ENCODE data around the gene RMDN2. TPM values are rescaled to one million over a fixed set of nuclear protein-coding genes. Genes with fewer than 3 reads are reported as not detected.

Gene RMDN2
- total RNA-seq, 2 donors from 2014 or later, result 3.7 to 7.4 TPM

DNA sequence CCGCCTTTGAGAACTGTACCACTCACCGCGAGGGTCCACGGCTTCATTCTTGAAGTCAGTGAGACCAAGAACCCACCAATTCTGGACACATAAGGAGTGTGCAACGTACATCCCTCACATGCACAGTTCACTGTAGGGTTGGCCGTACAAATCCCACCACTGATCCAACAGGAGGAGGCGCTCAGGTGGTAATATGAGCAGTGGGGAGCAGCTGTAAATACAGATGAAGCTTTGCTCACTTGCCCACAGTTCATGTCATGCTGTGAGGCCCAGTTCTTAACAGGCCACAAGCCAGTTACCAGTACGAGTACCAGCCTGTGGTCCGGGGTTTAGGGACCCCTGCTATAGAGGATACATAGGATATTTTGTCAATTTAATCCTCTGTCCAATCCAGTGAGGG lies 96.5 kb downstream of the RMDN2 start:
- no peak overlapping the region for H3K27ac ChIP-seq
- no peaks in the 10 kb centered on the region for H3K36me3 ChIP-seq
- H3K4me3 ChIP-seq, result no peak overlapping the region
- no peaks in the 10 kb centered on the region for H3K4me1 ChIP-seq (ENCODE audit: control insufficient read depth in 1 of 2, low read depth in 2 of 2)
- ATAC-seq (ENCODE audit: insufficient number of reproducible peaks, low FRiP score, low read depth) (no peak), DNase-seq (ENCODE audit: low spot score) (no peak)
- no peaks in the 10 kb centered on the region for H3K27me3 ChIP-seq (replicated peaks; ENCODE audit: insufficient read depth)
- TF ChIP-seq, protein P1, sequence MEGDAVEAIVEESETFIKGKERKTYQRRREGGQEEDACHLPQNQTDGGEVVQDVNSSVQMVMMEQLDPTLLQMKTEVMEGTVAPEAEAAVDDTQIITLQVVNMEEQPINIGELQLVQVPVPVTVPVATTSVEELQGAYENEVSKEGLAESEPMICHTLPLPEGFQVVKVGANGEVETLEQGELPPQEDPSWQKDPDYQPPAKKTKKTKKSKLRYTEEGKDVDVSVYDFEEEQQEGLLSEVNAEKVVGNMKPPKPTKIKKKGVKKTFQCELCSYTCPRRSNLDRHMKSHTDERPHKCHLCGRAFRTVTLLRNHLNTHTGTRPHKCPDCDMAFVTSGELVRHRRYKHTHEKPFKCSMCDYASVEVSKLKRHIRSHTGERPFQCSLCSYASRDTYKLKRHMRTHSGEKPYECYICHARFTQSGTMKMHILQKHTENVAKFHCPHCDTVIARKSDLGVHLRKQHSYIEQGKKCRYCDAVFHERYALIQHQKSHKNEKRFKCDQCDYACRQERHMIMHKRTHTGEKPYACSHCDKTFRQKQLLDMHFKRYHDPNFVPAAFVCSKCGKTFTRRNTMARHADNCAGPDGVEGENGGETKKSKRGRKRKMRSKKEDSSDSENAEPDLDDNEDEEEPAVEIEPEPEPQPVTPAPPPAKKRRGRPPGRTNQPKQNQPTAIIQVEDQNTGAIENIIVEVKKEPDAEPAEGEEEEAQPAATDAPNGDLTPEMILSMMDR (IDR thresholded peaks at IDR 0.05), result no peak
- no peaks in the 10 kb centered on the region for H3K9me3 ChIP-seq

DNA sequence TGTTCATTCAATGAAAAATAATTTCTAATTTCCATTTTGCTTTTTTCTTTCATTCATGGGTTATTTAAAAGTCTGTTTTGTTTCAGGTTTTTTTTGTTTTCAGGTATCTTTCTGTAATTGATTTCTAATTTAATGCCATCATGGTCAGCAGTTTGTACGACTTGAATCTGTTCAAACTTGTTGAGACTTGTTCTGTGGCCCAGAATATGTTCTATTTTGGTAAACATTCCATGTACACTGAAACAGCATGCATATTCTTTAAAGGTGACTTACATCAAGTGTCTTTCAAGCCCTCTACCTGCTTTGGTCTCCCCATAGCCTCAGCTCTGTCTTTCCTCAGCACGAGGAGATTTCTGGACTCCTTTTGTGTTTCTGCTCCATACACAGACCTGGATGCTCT lies 101.8 kb downstream of the RMDN2 start:
- TF ChIP-seq, protein P1 (IDR thresholded peaks at IDR 0.05), result no peak
- no peak overlapping the region for H3K27ac ChIP-seq
- DNase-seq (ENCODE audit: low spot score) (no peak), ATAC-seq (ENCODE audit: insufficient number of reproducible peaks, low FRiP score, low read depth) (no peak)
- no peaks in the 10 kb centered on the region for H3K36me3 ChIP-seq
- no peaks in the 10 kb centered on the region for H3K27me3 ChIP-seq (replicated peaks; ENCODE audit: insufficient read depth)
- H3K4me3 ChIP-seq, result no peak overlapping the region
- H3K9me3 ChIP-seq, result no peaks in the 10 kb centered on the region
- H3K4me1 ChIP-seq (ENCODE audit: control insufficient read depth in 1 of 2, low read depth in 2 of 2), result no peaks in the 10 kb centered on the region

DNA sequence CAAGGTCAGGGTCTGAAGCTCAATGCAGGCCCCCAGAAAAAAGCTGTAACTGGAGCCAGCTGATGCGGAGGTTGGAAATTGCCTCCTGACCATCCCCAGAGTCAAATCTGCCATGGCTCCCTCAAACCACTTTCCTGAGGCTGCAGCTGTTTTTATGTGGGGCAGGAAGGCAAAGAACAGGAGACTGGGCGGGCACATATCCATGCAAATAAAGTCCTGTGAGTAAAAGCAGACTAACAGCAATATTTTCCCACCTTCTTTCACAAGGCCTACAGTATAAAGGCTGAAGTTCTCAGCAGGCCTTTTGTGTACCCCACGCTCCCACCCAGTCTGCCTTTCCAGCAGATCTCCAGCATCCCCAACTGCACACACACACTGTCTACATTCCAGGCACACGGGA lies 103.7 kb downstream of the RMDN2 start:
- Histone ChIP-seq H3K36me3 (no peaks in the 10 kb centered on the region), H3K9me3 (no peaks in the 10 kb centered on the region), H3K27me3 (replicated peaks; ENCODE audit: insufficient read depth) (no peaks in the 10 kb centered on the region), H3K4me1 (ENCODE audit: control insufficient read depth in 1 of 2, low read depth in 2 of 2) (no peaks in the 10 kb centered on the region), H3K4me3 (no peak overlapping the region), H3K27ac (no peak overlapping the region)
- ATAC-seq (ENCODE audit: insufficient number of reproducible peaks, low FRiP score, low read depth) (no peak), DNase-seq (ENCODE audit: low spot score) (no peak)
- TF ChIP-seq, protein P1 (IDR thresholded peaks at IDR 0.05), result no peak

DNA sequence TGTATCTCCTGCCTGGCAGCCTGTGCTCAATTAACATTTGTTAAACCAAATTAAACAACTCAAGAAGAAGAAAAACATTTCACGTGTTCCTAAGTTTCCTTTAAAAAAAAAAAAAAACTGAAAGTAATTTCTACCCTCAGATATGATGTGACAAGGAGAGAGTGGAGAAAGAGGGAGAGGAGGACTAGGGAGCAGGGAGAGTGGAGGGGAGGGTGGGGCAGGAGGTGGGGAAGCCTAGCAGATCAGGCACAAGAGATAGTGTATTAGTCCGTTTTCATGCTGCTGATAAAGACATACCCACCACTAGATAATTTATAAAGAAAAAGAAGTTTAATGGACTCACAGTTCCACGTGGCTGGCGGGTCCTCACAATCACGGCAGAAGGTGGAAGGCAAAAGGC lies 104.4 kb downstream of the RMDN2 start:
- DNase-seq (ENCODE audit: low spot score), result no peak
- Histone ChIP-seq H3K27ac (no peak overlapping the region), H3K9me3 (no peaks in the 10 kb centered on the region), H3K36me3 (no peaks in the 10 kb centered on the region), H3K4me3 (no peak overlapping the region), H3K4me1 (ENCODE audit: control insufficient read depth in 1 of 2, low read depth in 2 of 2) (no peaks in the 10 kb centered on the region), H3K27me3 (replicated peaks; ENCODE audit: insufficient read depth) (no peaks in the 10 kb centered on the region)
- ATAC-seq (ENCODE audit: insufficient number of reproducible peaks, low FRiP score, low read depth), result no peak
- TF ChIP-seq, protein P1 (IDR thresholded peaks at IDR 0.05), result no peak

DNA sequence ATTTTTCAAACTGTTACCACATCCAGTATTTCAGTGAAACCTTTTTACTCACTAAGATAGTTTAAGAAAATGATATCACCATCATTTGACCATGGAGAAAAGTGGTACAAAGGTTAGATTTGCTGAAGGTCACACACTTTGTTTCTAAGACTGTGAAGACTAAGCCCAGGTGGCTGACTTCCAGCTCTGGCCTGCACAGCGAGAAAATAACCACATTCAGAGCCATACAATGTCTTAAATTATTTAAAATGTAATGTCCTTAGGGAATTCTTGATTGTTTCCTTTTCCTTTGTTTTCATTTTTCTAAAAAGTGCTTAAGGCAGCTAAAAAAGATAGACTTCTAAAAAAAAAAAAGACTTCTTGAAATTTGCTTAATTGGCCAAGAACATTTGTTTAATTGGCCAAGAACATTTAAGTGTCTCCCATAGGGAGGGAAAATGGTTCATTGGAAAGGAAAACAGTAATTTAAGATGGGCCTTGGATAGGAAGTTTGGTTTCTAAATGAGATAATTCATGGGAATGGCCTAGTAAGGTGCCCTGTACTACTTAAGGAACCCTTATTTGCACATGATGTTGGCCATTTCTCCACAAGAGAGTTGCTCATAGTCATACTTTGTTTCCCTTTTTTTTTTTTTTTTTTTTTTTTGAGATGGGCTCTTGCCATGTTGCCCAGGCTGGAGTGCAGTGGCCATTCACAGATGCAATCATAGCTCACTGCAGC lies 105.7 kb downstream of the RMDN2 start:
- Histone ChIP-seq H3K9me3 (no peaks in the 10 kb centered on the region), H3K27ac (no peak overlapping the region), H3K36me3 (no peaks in the 10 kb centered on the region), H3K4me1 (ENCODE audit: control insufficient read depth in 1 of 2, low read depth in 2 of 2) (no peaks in the 10 kb centered on the region), H3K27me3 (replicated peaks; ENCODE audit: insufficient read depth) (no peaks in the 10 kb centered on the region), H3K4me3 (no peak overlapping the region)
- no peak for DNase-seq (ENCODE audit: low spot score)
- ATAC-seq (ENCODE audit: insufficient number of reproducible peaks, low FRiP score, low read depth), result no peak
- TF ChIP-seq, protein P1 (IDR thresholded peaks at IDR 0.05), result no peak

Measured in thoracic aorta (tissue), 2 donors.